ENCODE measurements around the gene TRAF7.
"Not testable (repeated sequence)": the region's sequence is repeated elsewhere in the genome, so short reads cannot be mapped to it uniquely, and the experiment has no call there.

TRAF7 gene

GRCh38 chr16:2200313-2200712 is 44.7 kb downstream of the TRAF7 start:
- DNase-seq (ENCODE audit: low spot score), result no peak

GRCh38 chr16:2203119-2203688 is 47.6 kb downstream of the TRAF7 start:
- not testable (repeated sequence) for DNase-seq (ENCODE audit: low spot score)

GRCh38 chr16:2204416-2205103 is 49.0 kb downstream of the TRAF7 start:
- DNase-seq (ENCODE audit: low spot score), result no peak

- peak; percentile 95 for DNase-seq (ENCODE audit: low spot score)
Measured at GRCh38 chr16:2205104-2205966, 49.8 kb downstream of the TRAF7 start, which contains the start of gene MLST8. MLST8 (plus strand) TSS chr16:2205454; CDS start chr16:2206086, 632 bp downstream.

GRCh38 chr16:2205967-2206313 is 50.4 kb downstream of the TRAF7 start:
- no peak for DNase-seq (ENCODE audit: low spot score)

GRCh38 chr16:2206420-2206779 is 50.8 kb downstream of the TRAF7 start:
- no peak for DNase-seq (ENCODE audit: low spot score)

GRCh38 chr16:2206780-2207433 is 51.3 kb downstream of the TRAF7 start:
- DNase-seq (ENCODE audit: low spot score), result no peak

GRCh38 chr16:2207872-2208271 is 52.3 kb downstream of the TRAF7 start:
- DNase-seq (ENCODE audit: low spot score), result no peak

- no peak for DNase-seq (ENCODE audit: low spot score)
Measured at GRCh38 chr16:2208308-2208707, 52.7 kb downstream of the TRAF7 start.

- no peak for DNase-seq (ENCODE audit: low spot score)
Measured at GRCh38 chr16:2208772-2209171, 53.2 kb downstream of the TRAF7 start.

GRCh38 chr16:2209258-2210008 is 53.9 kb downstream of the TRAF7 start:
- DNase-seq (ENCODE audit: low spot score), result no peak

GRCh38 chr16:2210009-2210332 is 54.4 kb downstream of the TRAF7 start:
- DNase-seq (ENCODE audit: low spot score), result no peak

GRCh38 chr16:2210386-2211365 is 55.1 kb downstream of the TRAF7 start, which contains the start of gene BRICD5:
BRICD5 (minus strand) TSS chr16:2210863; CDS start chr16:2210833, 30 bp downstream.
- no peak for DNase-seq (ENCODE audit: low spot score)

- DNase-seq (ENCODE audit: low spot score), result no peak
Measured at GRCh38 chr16:2211923-2212347, 56.4 kb downstream of the TRAF7 start.

- no peak for DNase-seq (ENCODE audit: low spot score)
Measured at GRCh38 chr16:2212362-2213324, 57.1 kb downstream of the TRAF7 start.

GRCh38 chr16:2213817-2214718 is 58.5 kb downstream of the TRAF7 start:
- no peak for DNase-seq (ENCODE audit: low spot score)

GRCh38 chr16:2214719-2214968 is 59.1 kb downstream of the TRAF7 start, which contains the start of gene PGP:
PGP (minus strand) TSS chr16:2214840; CDS start chr16:2214777, 63 bp downstream.
- no peak for DNase-seq (ENCODE audit: low spot score)

GRCh38 chr16:2216330-2216729 is 60.7 kb downstream of the TRAF7 start:
- no peak for DNase-seq (ENCODE audit: low spot score)

All from left forelimb (tissue), 1 donor.